ENCODE results near the gene ARHGDIA.
"Not testable (repeated sequence)": the region's sequence is repeated elsewhere in the genome, so short reads cannot be mapped to it uniquely, and the experiment has no call there.

Gene ARHGDIA

GRCh38 chr17:81870981-81871386, at the start of gene ARHGDIA:
Gene ARHGDIA (minus strand): TSS chr17:81871337. CDS start chr17:81869930, 1,407 bp downstream.
- peak within 1 kb of the TSS; percentile 94 for H3K27ac Mint-ChIP-seq
- H3K4me1 Mint-ChIP-seq (ENCODE audit: low read depth): peaks cover 35% of the 10 kb centered on the region
- H3K36me3 Mint-ChIP-seq: no peaks in the 10 kb centered on the region
- H3K27me3 Mint-ChIP-seq: no peaks in the 10 kb centered on the region
- no peaks in the 10 kb centered on the region for H3K9me3 Mint-ChIP-seq (ENCODE audit: low read depth)
- H3K4me3 Mint-ChIP-seq: peak within 1 kb of the TSS; percentile 91

GRCh38 chr17:81918832-81919545, 47.9 kb upstream of the ARHGDIA start:
- Mint-ChIP-seq H3K4me1 (ENCODE audit: low read depth) (peaks cover 27% of the 10 kb centered on the region), H3K9me3 (ENCODE audit: low read depth) (no peaks in the 10 kb centered on the region), H3K27me3 (no peaks in the 10 kb centered on the region), H3K36me3 (peaks cover 2% of the 10 kb centered on the region), H3K4me3 (peak overlapping the region; percentile 87), H3K27ac (no peak overlapping the region)

GRCh38 chr17:81918333-81918669, 47.2 kb upstream of the ARHGDIA start:
- not testable (repeated sequence) for H3K27me3 Mint-ChIP-seq, H3K36me3 Mint-ChIP-seq
- peaks cover 27% of the 10 kb centered on the region for H3K4me1 Mint-ChIP-seq (ENCODE audit: low read depth)

GRCh38 chr17:81917565-81918332, 46.6 kb upstream of the ARHGDIA start, which contains the start of gene SIRT7:
Gene SIRT7 (minus strand): TSS chr17:81918176. CDS start chr17:81918131, 45 bp downstream.
- Mint-ChIP-seq H3K36me3 (peaks cover 6% of the 10 kb centered on the region), H3K9me3 (ENCODE audit: low read depth) (no peaks in the 10 kb centered on the region), H3K4me1 (ENCODE audit: low read depth) (peaks cover 27% of the 10 kb centered on the region), H3K27ac (no peak within 1 kb of the TSS), H3K27me3 (no peaks in the 10 kb centered on the region), H3K4me3 (peak within 1 kb of the TSS; percentile 89)

More at GRCh38 chr17:81918333-81918669, 47.2 kb upstream of the ARHGDIA start:
- H3K9me3 Mint-ChIP-seq (ENCODE audit: low read depth); H3K27ac Mint-ChIP-seq: not testable (repeated sequence)
- peak overlapping the region; percentile 87 for H3K4me3 Mint-ChIP-seq

- Mint-ChIP-seq H3K4me3 (peak overlapping the region; percentile 89), H3K27me3 (no peaks in the 10 kb centered on the region), H3K9me3 (ENCODE audit: low read depth) (no peaks in the 10 kb centered on the region), H3K4me1 (ENCODE audit: low read depth) (peaks cover 27% of the 10 kb centered on the region), H3K27ac (no peak overlapping the region), H3K36me3 (peaks cover 6% of the 10 kb centered on the region)
These were observed 45.3 kb upstream of the ARHGDIA start for GRCh38 chr17:81916234-81917001.

- Mint-ChIP-seq H3K4me3 (no peak overlapping the region), H3K27me3 (no peaks in the 10 kb centered on the region), H3K27ac (no peak overlapping the region), H3K36me3 (peaks cover 6% of the 10 kb centered on the region), H3K4me1 (ENCODE audit: low read depth) (peaks cover 29% of the 10 kb centered on the region), H3K9me3 (ENCODE audit: low read depth) (no peaks in the 10 kb centered on the region)
These were observed 44.2 kb upstream of the ARHGDIA start for GRCh38 chr17:81915331-81915730.

- H3K36me3 Mint-ChIP-seq: peaks cover 6% of the 10 kb centered on the region
- H3K27ac Mint-ChIP-seq: no peak overlapping the region
- no peak overlapping the region for H3K4me3 Mint-ChIP-seq
- H3K4me1 Mint-ChIP-seq (ENCODE audit: low read depth): peaks cover 33% of the 10 kb centered on the region
- H3K27me3 Mint-ChIP-seq: no peaks in the 10 kb centered on the region
- no peaks in the 10 kb centered on the region for H3K9me3 Mint-ChIP-seq (ENCODE audit: low read depth)
These were observed 43.1 kb upstream of the ARHGDIA start for GRCh38 chr17:81914103-81914850.

GRCh38 chr17:81913394-81914102, 42.4 kb upstream of the ARHGDIA start:
- Mint-ChIP-seq H3K27ac (no peak overlapping the region), H3K9me3 (ENCODE audit: low read depth) (no peaks in the 10 kb centered on the region), H3K36me3 (peaks cover 6% of the 10 kb centered on the region), H3K27me3 (no peaks in the 10 kb centered on the region), H3K4me1 (ENCODE audit: low read depth) (peaks cover 28% of the 10 kb centered on the region), H3K4me3 (peak overlapping the region; percentile 17)

- no peak overlapping the region for H3K27ac Mint-ChIP-seq
These were observed 41.5 kb upstream of the ARHGDIA start for GRCh38 chr17:81912441-81913309.

GRCh38 chr17:81911969-81912368, 40.8 kb upstream of the ARHGDIA start:
- no peak overlapping the region for H3K27ac Mint-ChIP-seq
- peaks cover 6% of the 10 kb centered on the region for H3K36me3 Mint-ChIP-seq
- peaks cover 18% of the 10 kb centered on the region for H3K4me1 Mint-ChIP-seq (ENCODE audit: low read depth)
- no peaks in the 10 kb centered on the region for H3K27me3 Mint-ChIP-seq
- H3K9me3 Mint-ChIP-seq (ENCODE audit: low read depth): no peaks in the 10 kb centered on the region
- H3K4me3 Mint-ChIP-seq: peak overlapping the region; percentile 42

More at GRCh38 chr17:81912441-81913309, 41.5 kb upstream of the ARHGDIA start:
- Mint-ChIP-seq H3K27me3 (no peaks in the 10 kb centered on the region), H3K4me3 (no peak overlapping the region), H3K4me1 (ENCODE audit: low read depth) (peaks cover 23% of the 10 kb centered on the region), H3K36me3 (peaks cover 6% of the 10 kb centered on the region), H3K9me3 (ENCODE audit: low read depth) (no peaks in the 10 kb centered on the region)

GRCh38 chr17:81911277-81911961, 40.3 kb upstream of the ARHGDIA start, which contains the start of gene PCYT2:
Gene PCYT2 (minus strand): TSS chr17:81911399. CDS start chr17:81911355, 44 bp downstream.
- no peaks in the 10 kb centered on the region for H3K9me3 Mint-ChIP-seq (ENCODE audit: low read depth)
- H3K27ac Mint-ChIP-seq: no peak within 1 kb of the TSS
- H3K4me1 Mint-ChIP-seq (ENCODE audit: low read depth): peaks cover 13% of the 10 kb centered on the region
- H3K36me3 Mint-ChIP-seq: peaks cover 4% of the 10 kb centered on the region
- no peaks in the 10 kb centered on the region for H3K27me3 Mint-ChIP-seq
- peak within 1 kb of the TSS; percentile 86 for H3K4me3 Mint-ChIP-seq

GRCh38 chr17:81910840-81911276, 39.7 kb upstream of the ARHGDIA start:
- Mint-ChIP-seq H3K4me3 (peak overlapping the region; percentile 86), H3K36me3 (peaks cover 4% of the 10 kb centered on the region), H3K4me1 (ENCODE audit: low read depth) (peaks cover 9% of the 10 kb centered on the region), H3K27me3 (no peaks in the 10 kb centered on the region), H3K27ac (no peak overlapping the region), H3K9me3 (ENCODE audit: low read depth) (no peaks in the 10 kb centered on the region)
